MM.1S (cell line): ENCODE measurements around the gene ETHE1.

ENCODE experiments used
- EZH2 ChIP-seq: fragments of 300-600 bp; sonication (generic); optimal IDR thresholded peaks from 2 replicates; pipeline ENCODE3; 2017; ENCODE audit warnings: low read depth, mild to moderate bottlenecking, antibody characterized with exemption, low read length, mixed read lengths
- TF ChIP-seq, protein P1 (sequence below): fragments of 300-600 bp; sonication (generic); IDR thresholded peaks from 2 replicates; pipeline ENCODE4 v1.5.1; 2016; ENCODE audit warnings: antibody characterized with exemption, low read length, mixed read lengths

DNA sequence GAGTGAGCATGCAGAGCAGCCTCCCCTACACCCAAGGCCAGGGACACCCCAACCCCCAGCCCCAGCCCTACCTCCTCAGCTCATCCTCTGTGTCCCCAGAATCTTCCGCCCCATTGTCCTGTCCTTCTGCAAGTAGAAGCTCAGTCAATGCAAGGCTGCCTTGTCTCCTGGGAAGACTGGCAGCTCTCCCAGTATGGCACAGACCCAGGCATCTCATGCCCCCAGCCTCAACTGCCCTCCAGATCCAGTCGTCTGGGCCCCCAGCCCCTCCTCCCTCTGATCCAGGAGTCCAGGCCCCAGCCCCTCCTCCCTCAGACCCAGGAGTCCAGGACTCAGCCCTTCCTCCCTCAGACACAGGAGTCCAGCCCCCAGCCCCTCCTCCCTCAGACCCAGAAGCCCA lies 19.0 kb upstream of the ETHE1 start:
- TF ChIP-seq, protein P1, sequence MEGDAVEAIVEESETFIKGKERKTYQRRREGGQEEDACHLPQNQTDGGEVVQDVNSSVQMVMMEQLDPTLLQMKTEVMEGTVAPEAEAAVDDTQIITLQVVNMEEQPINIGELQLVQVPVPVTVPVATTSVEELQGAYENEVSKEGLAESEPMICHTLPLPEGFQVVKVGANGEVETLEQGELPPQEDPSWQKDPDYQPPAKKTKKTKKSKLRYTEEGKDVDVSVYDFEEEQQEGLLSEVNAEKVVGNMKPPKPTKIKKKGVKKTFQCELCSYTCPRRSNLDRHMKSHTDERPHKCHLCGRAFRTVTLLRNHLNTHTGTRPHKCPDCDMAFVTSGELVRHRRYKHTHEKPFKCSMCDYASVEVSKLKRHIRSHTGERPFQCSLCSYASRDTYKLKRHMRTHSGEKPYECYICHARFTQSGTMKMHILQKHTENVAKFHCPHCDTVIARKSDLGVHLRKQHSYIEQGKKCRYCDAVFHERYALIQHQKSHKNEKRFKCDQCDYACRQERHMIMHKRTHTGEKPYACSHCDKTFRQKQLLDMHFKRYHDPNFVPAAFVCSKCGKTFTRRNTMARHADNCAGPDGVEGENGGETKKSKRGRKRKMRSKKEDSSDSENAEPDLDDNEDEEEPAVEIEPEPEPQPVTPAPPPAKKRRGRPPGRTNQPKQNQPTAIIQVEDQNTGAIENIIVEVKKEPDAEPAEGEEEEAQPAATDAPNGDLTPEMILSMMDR, result no peak
- no peak for TF ChIP-seq EZH2
